Measurements from ENCODE around the gene INHBA. TPM values are rescaled to one million over a fixed set of nuclear protein-coding genes. Genes with fewer than 3 reads are reported as not detected.

The INHBA gene
- total RNA-seq = 22.3 and 34.5 TPM in 2 replicates

DNA sequence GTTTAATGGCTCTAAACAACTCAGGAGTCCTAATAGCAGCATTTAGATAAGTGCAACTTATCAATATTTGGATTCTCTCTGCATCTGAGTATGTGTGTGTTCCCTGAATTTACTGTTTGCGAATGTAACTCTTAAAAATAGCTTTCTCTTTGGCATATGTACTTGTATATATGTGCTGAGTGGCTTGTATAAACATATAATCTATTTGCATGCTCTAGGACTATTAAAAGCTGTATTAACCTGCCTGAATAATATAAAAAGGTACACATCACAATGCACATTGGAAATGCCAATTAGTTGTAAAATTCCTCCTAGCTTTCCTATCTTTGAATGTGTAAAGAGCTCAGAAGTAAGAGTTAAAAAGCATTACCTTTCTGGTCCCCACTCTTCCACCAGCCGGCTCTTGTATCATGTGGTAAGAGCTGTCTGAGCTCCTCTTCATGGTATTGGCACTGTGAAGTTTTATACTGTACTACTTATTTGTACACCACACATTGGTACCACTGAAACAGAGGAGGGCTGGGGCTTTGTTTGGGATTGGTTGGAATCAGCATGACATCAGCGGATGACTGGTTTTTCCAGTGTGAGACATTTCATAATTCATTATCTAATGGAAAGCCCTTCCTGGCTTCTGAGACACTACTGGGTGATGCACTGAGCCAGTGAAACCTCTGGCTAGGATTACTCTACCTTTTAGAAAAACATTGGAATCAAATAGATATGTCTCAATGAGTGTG lies at the start of gene INHBA:
Gene INHBA (minus strand): TSS at position 456 of the 737 bp plus-strand sequence. CDS start 2,716 bp downstream, outside the sequence.

All from mesangial cell (primary cell).